Peyer's patch (tissue), 4 donors: Measurements from ENCODE around the gene LTBP1. TPM values are rescaled to one million over a fixed set of nuclear protein-coding genes. Genes with fewer than 3 reads are reported as not detected.
"Not testable (repeated sequence)": the region's sequence is repeated elsewhere in the genome, so short reads cannot be mapped to it uniquely, and the experiment has no call there.

Experiments
- DNase-seq, 3 donors: peaks; one replicate each; pipeline ENCODE4 v3.0.0-alpha.2; 2017 to 2019
- H3K27ac ChIP-seq, 4 donors: fragments of 200-600 bp; sonication (generic); one replicate each; pipeline ENCODE4 v1.5.1; 2016 to 2019
- H3K27me3 ChIP-seq, 2 donors: fragments of 200-600 bp; sonication (generic); one replicate each; pipeline ENCODE4 v1.5.1; 2019
- H3K36me3 ChIP-seq, 3 donors: fragments of 200-600 bp; sonication (generic); one replicate each; pipeline ENCODE4 v1.5.1; 2016 to 2019
- H3K4me1 ChIP-seq, 4 donors: fragments of 200-600 bp; sonication (generic); one replicate each; pipeline ENCODE4 v1.5.1; 2016 to 2019
- H3K4me3 ChIP-seq, 4 donors: fragments of 200-600 bp; sonication (generic); 1 replicate in 3 of 4; 2 replicates in 1 of 4; pipeline ENCODE4 v1.5.1; 2016 to 2019; ENCODE audit warnings: mild to moderate bottlenecking in 1 of 4
- H3K9me3 ChIP-seq, 4 donors: fragments of 200-600 bp; sonication (generic); one replicate each; pipeline ENCODE4 v1.5.1; 2016 to 2019; ENCODE audit warnings: mild to moderate bottlenecking in 1 of 4
- POLR2A ChIP-seq, 2 donors: fragments of 450-650 bp; IDR thresholded peaks; one replicate each; pipeline ENCODE4 v1.5.1; 2017; ENCODE audit warnings: antibody characterized with exemption in 2 of 2, mild to moderate bottlenecking in 2 of 2, moderate library complexity in 2 of 2
- total RNA-seq, 4 donors: library from RNA; depleted of rRNA; stranded (reverse); fragments of >200 nt; gene quantifications; one replicate each; pipeline ENCODE4 v1.1.0, GENCODE V29; 2016
- TF ChIP-seq, protein P1 (sequence below), 6 experiments: fragments of 450-650 bp in 4 of 6; fragments of 200-600 bp in 2 of 6; sonication (generic) in 1 of 6; IDR thresholded peaks; one replicate each; pipeline ENCODE4 v1.5.1; 2017 to 2019; ENCODE audit warnings: antibody characterized with exemption in 6 of 6, mild to moderate bottlenecking in 3 of 6, moderate library complexity in 1 of 6

Gene LTBP1
- total RNA-seq, 4 donors from 2014 or later, result 8.6 to 23.1 (median 13.1) TPM

- no peaks in the 10 kb centered on the region for H3K27me3 ChIP-seq
- H3K9me3 ChIP-seq, result no peaks in the 10 kb centered on the region
- no peak overlapping the region for H3K4me3 ChIP-seq
- no peak for DNase-seq
- no peaks in the 10 kb centered on the region for H3K4me1 ChIP-seq
- TF ChIP-seq, protein P1, sequence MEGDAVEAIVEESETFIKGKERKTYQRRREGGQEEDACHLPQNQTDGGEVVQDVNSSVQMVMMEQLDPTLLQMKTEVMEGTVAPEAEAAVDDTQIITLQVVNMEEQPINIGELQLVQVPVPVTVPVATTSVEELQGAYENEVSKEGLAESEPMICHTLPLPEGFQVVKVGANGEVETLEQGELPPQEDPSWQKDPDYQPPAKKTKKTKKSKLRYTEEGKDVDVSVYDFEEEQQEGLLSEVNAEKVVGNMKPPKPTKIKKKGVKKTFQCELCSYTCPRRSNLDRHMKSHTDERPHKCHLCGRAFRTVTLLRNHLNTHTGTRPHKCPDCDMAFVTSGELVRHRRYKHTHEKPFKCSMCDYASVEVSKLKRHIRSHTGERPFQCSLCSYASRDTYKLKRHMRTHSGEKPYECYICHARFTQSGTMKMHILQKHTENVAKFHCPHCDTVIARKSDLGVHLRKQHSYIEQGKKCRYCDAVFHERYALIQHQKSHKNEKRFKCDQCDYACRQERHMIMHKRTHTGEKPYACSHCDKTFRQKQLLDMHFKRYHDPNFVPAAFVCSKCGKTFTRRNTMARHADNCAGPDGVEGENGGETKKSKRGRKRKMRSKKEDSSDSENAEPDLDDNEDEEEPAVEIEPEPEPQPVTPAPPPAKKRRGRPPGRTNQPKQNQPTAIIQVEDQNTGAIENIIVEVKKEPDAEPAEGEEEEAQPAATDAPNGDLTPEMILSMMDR (IDR thresholded peaks at IDR 0.05), result no peak
- no peak for TF ChIP-seq POLR2A (IDR thresholded peaks at IDR 0.05)
- no peaks in the 10 kb centered on the region for H3K36me3 ChIP-seq
- H3K27ac ChIP-seq, result no peak overlapping the region
Measured at GRCh38 chr2:33166287-33166881, 219.6 kb downstream of the LTBP1 start.

DNA sequence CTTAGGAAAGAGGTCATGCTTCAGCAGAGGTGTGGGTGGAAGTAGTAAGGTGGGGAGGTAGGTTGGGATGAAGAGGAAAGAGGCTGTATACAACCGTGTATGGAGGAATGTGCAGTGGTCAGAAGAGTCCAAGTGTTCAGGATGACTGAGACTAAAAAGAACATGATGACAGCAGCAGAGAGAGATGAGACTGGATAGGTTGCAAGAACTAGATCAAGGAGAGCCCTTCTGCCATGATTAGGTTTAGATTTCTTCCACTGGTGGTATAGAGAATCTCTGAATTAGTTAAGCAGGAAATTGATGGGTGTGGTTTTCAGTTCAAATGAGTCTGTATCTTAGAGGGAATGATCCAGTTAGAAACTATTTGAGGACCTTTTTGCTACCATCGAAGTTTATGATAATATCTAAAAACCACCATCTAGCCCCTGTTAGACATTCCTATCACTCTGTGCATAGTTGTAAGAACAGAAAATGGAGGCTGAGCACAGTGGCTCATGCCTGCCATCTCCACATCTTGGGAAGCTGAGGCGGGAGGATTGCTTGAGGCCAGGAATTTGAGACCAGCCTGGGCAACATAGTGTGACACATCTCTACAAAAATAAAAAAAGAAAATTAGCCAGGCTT, 221.0 kb downstream of the LTBP1 start:
- H3K27ac ChIP-seq, result no peak overlapping the region
- H3K4me3 ChIP-seq, result no peak overlapping the region
- H3K9me3 ChIP-seq, result no peaks in the 10 kb centered on the region
- TF ChIP-seq, protein P1 (IDR thresholded peaks at IDR 0.05), result no peak
- no peak for TF ChIP-seq POLR2A (IDR thresholded peaks at IDR 0.05)
- DNase-seq, result no peak
- no peaks in the 10 kb centered on the region for H3K27me3 ChIP-seq
- H3K4me1 ChIP-seq, result no peaks in the 10 kb centered on the region
- no peaks in the 10 kb centered on the region for H3K36me3 ChIP-seq

- Histone ChIP-seq H3K4me1 (no peaks in the 10 kb centered on the region), H3K9me3 (no peaks in the 10 kb centered on the region), H3K36me3 (no peaks in the 10 kb centered on the region), H3K27ac (no peak overlapping the region), H3K4me3 (no peak overlapping the region), H3K27me3 (no peaks in the 10 kb centered on the region)
- no peak for DNase-seq
- TF ChIP-seq POLR2A (IDR thresholded peaks at IDR 0.05), result no peak
- TF ChIP-seq, protein P1 (IDR thresholded peaks at IDR 0.05), result no peak
Measured at GRCh38 chr2:33168425-33168824, 221.7 kb downstream of the LTBP1 start.

DNA sequence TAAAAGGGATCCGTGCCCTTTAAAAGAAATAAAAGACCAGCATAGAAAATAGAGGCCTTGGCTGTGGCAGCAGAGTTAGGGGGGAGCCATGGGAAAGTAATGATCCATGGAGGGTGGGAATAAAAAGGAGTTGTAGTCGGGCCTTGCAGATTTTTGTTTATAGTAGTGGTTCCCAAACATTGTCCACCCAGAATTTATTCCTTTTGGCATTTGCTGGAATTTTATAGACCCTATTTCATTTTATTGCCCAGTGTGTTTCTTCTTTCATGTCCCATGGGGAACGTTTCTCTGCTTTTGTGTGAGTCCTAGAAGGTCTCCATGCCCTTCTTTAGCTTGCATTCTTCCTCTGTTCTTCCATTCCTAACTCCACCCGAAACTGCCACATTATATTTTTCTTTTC, 222.2 kb downstream of the LTBP1 start:
- H3K27ac ChIP-seq, result no peak overlapping the region
- H3K9me3 ChIP-seq, result no peaks in the 10 kb centered on the region
- no peak for DNase-seq
- H3K4me3 ChIP-seq, result no peak overlapping the region
- H3K27me3 ChIP-seq, result no peaks in the 10 kb centered on the region
- no peaks in the 10 kb centered on the region for H3K36me3 ChIP-seq
- H3K4me1 ChIP-seq, result no peaks in the 10 kb centered on the region
- TF ChIP-seq, protein P1 (IDR thresholded peaks at IDR 0.05), result no peak
- TF ChIP-seq POLR2A (IDR thresholded peaks at IDR 0.05), result no peak

- not testable (repeated sequence) for H3K9me3 ChIP-seq, H3K36me3 ChIP-seq, H3K27ac ChIP-seq, DNase-seq, H3K4me1 ChIP-seq, H3K4me3 ChIP-seq, H3K27me3 ChIP-seq
Measured at GRCh38 chr2:33170251-33170650, 223.5 kb downstream of the LTBP1 start.

DNA sequence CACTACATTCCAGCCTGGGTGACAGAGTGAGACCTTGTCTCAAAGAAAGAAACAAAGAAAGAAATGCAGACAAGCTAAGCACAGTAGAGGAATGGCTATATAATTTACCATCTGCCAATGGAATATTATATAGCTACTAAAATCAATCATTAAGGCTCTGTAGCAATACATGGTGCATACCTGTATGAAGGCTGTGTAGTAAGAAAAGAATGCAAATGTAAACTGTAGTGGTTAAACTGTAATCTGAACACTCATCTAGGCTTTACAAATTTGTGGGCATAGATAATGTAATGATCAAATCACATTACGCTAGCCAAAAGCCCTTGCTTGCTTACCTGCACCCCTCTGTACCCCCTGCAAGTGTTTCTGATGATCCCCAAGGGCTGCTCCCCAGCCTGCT, 230.9 kb downstream of the LTBP1 start:
- Histone ChIP-seq H3K9me3 (no peaks in the 10 kb centered on the region), H3K36me3 (no peaks in the 10 kb centered on the region), H3K4me3 (no peak overlapping the region), H3K4me1 (no peaks in the 10 kb centered on the region), H3K27me3 (no peaks in the 10 kb centered on the region), H3K27ac (no peak overlapping the region)
- no peak for DNase-seq
- no peak for TF ChIP-seq POLR2A (IDR thresholded peaks at IDR 0.05)
- TF ChIP-seq, protein P1 (IDR thresholded peaks at IDR 0.05), result no peak
